ENCODE data around the gene ZNF331.

The ZNF331 gene

DNA sequence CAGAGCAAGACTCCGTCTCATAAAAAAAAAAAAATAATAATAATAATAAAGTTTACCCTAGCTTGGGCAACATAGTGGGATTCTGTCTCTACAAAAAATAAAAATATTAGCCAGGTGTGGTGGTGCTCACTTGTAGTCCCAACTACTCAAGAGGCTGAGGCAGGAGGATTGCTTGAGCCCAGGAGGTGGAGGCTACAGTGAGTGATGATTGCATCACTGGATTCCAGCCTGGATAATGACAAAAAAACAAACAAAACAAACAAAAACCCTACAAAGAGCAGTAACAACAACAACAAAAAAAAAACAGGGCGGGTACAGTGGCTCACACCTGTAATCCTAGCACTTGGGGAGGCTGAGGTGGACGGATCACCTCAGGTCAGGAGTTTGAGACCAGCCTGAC, 45.2 kb downstream of the ZNF331 start:
- TF ChIP-seq POLR2A (IDR thresholded peaks at IDR 0.05; ENCODE audit: low read depth, low read length) (no peak), SPI1 (IDR thresholded peaks at IDR 0.05; ENCODE audit: low read depth, low read length) (no peak), POU2F2 (IDR thresholded peaks at IDR 0.05; ENCODE audit: low read depth, low read length) (no peak), TAF1 (IDR thresholded peaks at IDR 0.05; ENCODE audit: low read depth, low read length) (no peak), PAX5 (IDR thresholded peaks at IDR 0.05; ENCODE audit: insufficient read depth, low read length, severe bottlenecking) (no peak), POLR2AphosphoS5 (IDR thresholded peaks at IDR 0.05; ENCODE audit: low read depth, low read length) (no peak)
- DNase-seq (ENCODE audit: insufficient read length, low spot score): no peak
- FAIRE-seq: no peak

DNA sequence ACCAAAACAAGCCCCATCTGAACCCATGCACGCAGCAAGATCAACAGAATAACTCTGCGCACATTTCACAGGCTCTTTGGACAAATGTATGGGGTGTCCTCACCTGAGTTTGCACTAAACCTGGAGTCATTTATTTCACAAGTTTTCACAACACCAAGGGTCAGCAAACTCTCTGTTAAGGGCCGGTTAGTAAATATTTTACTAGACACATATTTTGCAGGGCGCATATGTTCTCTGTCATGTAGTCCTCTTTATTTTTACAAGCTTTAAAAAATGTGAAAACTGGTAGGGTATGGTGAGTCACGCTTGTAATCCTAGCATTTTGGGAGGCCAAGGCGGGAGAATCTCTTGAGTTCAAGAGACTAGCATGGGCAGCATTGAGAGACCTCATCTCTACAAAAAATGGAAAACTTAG, 48.3 kb downstream of the ZNF331 start:
- TF ChIP-seq POLR2A (IDR thresholded peaks at IDR 0.05; ENCODE audit: low read depth, low read length) (no peak), SPI1 (IDR thresholded peaks at IDR 0.05; ENCODE audit: low read depth, low read length) (no peak), POU2F2 (IDR thresholded peaks at IDR 0.05; ENCODE audit: low read depth, low read length) (no peak), TAF1 (IDR thresholded peaks at IDR 0.05; ENCODE audit: low read depth, low read length) (no peak), POLR2AphosphoS5 (IDR thresholded peaks at IDR 0.05; ENCODE audit: low read depth, low read length) (no peak), PAX5 (IDR thresholded peaks at IDR 0.05; ENCODE audit: insufficient read depth, low read length, severe bottlenecking) (no peak)
- no peak for FAIRE-seq

DNA sequence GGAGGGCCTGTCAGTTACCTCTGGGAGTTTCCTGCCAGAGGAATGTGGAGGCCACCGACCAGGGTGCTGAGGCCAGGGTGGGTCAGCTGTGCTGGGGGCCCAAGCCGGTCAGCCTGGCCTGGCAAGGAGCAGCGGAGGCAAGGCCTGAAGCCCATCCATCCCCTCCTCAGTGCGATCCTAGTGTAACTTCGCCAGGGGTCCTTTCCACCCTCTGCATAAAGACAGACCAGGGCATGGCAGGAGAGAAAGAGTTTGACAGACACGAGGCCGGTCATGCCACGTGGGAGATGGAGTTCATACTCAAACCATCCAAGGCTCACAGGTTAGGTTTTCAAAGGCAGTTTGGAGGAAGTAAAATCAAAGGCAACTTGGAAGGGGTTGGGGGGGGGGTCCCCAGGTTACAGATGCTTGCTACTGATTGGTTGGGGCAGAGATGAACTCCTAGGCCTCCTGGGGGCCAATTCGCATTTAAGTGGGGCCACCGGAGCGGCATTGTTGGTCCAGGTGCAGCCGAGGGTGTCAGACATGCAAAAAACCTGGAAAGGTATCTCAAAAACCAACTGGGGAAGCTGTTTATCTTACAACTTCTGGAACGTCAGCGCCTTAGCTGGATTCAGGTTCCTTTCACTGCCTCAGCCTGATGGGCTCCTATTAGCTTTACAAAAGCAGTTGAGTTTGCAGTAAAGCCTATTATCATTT, 57.0 kb downstream of the ZNF331 start:
- FAIRE-seq (no peak), DNase-seq (ENCODE audit: insufficient read length, low spot score) (no peak)
- no peak for TF ChIP-seq SPI1 (IDR thresholded peaks at IDR 0.05; ENCODE audit: low read depth, low read length)
- no peak for TF ChIP-seq POU2F2 (IDR thresholded peaks at IDR 0.05; ENCODE audit: low read depth, low read length)
- TF ChIP-seq POLR2AphosphoS5 (IDR thresholded peaks at IDR 0.05; ENCODE audit: low read depth, low read length): no peak
- TF ChIP-seq POLR2A (IDR thresholded peaks at IDR 0.05; ENCODE audit: low read depth, low read length): no peak
- TF ChIP-seq TAF1 (IDR thresholded peaks at IDR 0.05; ENCODE audit: low read depth, low read length): no peak
- no peak for TF ChIP-seq PAX5 (IDR thresholded peaks at IDR 0.05; ENCODE audit: insufficient read depth, low read length, severe bottlenecking)

More for the DNA sequence above, 48.3 kb downstream of the ZNF331 start:
- DNase-seq (ENCODE audit: insufficient read length, low spot score): no peak

DNA sequence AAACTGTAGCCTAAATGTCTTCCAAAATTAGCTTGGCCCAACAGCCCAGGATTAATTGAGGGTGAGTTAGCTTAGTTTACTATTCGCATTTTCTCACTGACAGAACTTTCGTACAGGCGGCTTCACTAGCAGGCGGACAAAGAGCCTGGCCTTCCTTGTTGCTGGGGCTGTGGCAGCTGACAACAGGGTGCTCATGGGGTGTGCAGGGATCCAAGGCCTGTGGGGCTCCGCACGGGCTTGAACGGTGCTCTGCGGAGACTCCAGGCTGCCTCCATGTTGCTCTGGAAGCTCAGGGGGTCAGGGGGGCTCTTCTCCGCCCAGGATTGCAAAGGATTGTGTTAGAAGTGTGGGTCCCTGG, 57.5 kb downstream of the ZNF331 start:
- FAIRE-seq: no peak
- TF ChIP-seq TAF1 (IDR thresholded peaks at IDR 0.05; ENCODE audit: low read depth, low read length) (no peak), POU2F2 (IDR thresholded peaks at IDR 0.05; ENCODE audit: low read depth, low read length) (no peak), POLR2AphosphoS5 (IDR thresholded peaks at IDR 0.05; ENCODE audit: low read depth, low read length) (no peak)
- DNase-seq (ENCODE audit: insufficient read length, low spot score): no peak

DNA sequence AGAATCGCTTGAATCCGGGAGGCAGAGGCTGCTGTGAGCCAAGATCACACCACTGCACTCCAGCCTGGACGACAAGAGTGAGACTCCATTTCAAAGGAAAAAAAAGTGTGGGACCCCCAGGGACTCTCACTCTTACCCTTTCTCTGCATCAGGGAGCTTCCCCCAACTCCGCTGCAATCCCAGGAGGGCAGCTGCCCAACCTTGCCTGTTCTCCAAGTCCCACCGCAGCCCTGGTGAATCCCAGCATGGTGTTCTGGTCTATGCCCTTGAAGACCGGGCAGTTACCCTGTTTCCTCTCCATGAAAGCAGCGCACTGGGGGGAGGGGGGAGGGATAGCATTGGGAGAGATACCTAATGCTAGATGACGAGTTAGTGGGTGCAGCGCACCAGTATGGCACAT, 58.1 kb downstream of the ZNF331 start:
- DNase-seq (ENCODE audit: insufficient read length, low spot score): no peak
- no peak for FAIRE-seq
- TF ChIP-seq POLR2AphosphoS5 (IDR thresholded peaks at IDR 0.05; ENCODE audit: low read depth, low read length): no peak
- TF ChIP-seq TAF1 (IDR thresholded peaks at IDR 0.05; ENCODE audit: low read depth, low read length): no peak
- TF ChIP-seq POLR2A (IDR thresholded peaks at IDR 0.05; ENCODE audit: low read depth, low read length): no peak
- no peak for TF ChIP-seq PAX5 (IDR thresholded peaks at IDR 0.05; ENCODE audit: insufficient read depth, low read length, severe bottlenecking)
- TF ChIP-seq SPI1 (IDR thresholded peaks at IDR 0.05; ENCODE audit: low read depth, low read length): no peak
- no peak for TF ChIP-seq POU2F2 (IDR thresholded peaks at IDR 0.05; ENCODE audit: low read depth, low read length)

DNA sequence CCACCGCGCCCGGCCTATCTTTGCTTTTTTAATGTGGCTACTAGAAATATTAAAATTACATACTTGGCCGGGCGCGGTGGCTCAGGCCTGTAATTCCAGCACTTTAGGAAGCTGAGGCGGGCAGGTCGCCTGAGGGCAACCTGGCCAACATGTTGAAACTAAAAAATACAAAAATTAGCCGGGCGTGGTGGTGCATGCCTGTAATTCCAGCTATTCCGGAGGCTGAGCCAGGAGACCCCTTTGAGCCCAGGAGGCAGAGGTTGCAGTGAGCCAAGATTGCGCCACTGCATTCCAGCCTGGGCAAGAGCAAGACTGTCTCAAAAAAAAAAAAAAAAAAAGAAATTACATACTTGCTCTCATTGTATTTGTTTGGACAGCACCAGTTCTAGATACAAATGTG, 59.1 kb downstream of the ZNF331 start:
- DNase-seq (ENCODE audit: insufficient read length, low spot score) (no peak), FAIRE-seq (no peak)
- TF ChIP-seq SPI1 (IDR thresholded peaks at IDR 0.05; ENCODE audit: low read depth, low read length) (no peak), POLR2AphosphoS5 (IDR thresholded peaks at IDR 0.05; ENCODE audit: low read depth, low read length) (no peak), PAX5 (IDR thresholded peaks at IDR 0.05; ENCODE audit: insufficient read depth, low read length, severe bottlenecking) (no peak), POLR2A (IDR thresholded peaks at IDR 0.05; ENCODE audit: low read depth, low read length) (no peak), TAF1 (IDR thresholded peaks at IDR 0.05; ENCODE audit: low read depth, low read length) (no peak), POU2F2 (IDR thresholded peaks at IDR 0.05; ENCODE audit: low read depth, low read length) (no peak)

DNA sequence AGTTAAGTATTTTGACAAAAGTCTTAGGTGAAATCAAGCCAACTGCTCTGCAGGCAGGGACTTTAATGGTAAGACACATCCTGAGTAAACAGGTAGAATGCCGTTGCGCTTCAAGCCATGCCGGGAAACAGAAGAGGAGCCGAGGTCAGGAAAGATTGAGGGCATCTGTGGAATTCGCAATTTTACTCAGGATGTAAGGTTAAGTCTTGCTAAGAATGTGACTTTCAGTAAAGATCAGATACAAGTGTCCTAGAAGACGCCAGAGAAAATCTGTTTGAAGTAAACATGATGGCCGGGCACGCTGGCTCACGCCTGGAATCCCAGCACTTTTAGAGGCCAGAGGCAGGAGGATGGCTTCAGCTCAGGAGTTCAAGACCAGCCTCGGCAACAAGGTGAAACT, 60.4 kb downstream of the ZNF331 start:
- no peak for TF ChIP-seq POLR2A (IDR thresholded peaks at IDR 0.05; ENCODE audit: low read depth, low read length)
- no peak for TF ChIP-seq SPI1 (IDR thresholded peaks at IDR 0.05; ENCODE audit: low read depth, low read length)
- TF ChIP-seq TAF1 (IDR thresholded peaks at IDR 0.05; ENCODE audit: low read depth, low read length): no peak
- no peak for TF ChIP-seq POU2F2 (IDR thresholded peaks at IDR 0.05; ENCODE audit: low read depth, low read length)
- TF ChIP-seq POLR2AphosphoS5 (IDR thresholded peaks at IDR 0.05; ENCODE audit: low read depth, low read length): no peak
- no peak for TF ChIP-seq PAX5 (IDR thresholded peaks at IDR 0.05; ENCODE audit: insufficient read depth, low read length, severe bottlenecking)
- FAIRE-seq (no peak), DNase-seq (ENCODE audit: insufficient read length, low spot score) (no peak)

DNA sequence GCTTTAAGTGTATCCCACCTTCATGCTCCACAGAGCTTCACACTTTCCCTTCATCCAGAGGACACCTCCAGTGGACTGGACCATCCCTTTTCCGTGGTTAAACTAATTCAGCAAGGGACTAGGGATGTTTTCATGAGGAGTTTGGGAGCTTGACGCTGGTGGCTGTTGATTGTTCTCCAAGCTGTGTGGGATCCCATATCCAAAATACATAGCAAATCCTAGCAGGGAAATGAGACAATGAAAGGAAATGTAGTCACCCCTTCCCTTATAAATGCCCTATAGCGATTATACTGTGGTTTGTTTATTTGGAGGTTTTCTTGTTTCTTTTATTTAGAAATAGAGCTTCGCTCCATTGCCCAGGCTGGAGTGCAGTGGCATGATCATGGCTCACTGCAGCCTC, 62.3 kb downstream of the ZNF331 start:
- TF ChIP-seq POU2F2 (IDR thresholded peaks at IDR 0.05; ENCODE audit: low read depth, low read length) (no peak), POLR2A (IDR thresholded peaks at IDR 0.05; ENCODE audit: low read depth, low read length) (no peak), SPI1 (IDR thresholded peaks at IDR 0.05; ENCODE audit: low read depth, low read length) (no peak), POLR2AphosphoS5 (IDR thresholded peaks at IDR 0.05; ENCODE audit: low read depth, low read length) (no peak), TAF1 (IDR thresholded peaks at IDR 0.05; ENCODE audit: low read depth, low read length) (no peak)
- no peak for DNase-seq (ENCODE audit: insufficient read length, low spot score)
- FAIRE-seq: no peak

DNA sequence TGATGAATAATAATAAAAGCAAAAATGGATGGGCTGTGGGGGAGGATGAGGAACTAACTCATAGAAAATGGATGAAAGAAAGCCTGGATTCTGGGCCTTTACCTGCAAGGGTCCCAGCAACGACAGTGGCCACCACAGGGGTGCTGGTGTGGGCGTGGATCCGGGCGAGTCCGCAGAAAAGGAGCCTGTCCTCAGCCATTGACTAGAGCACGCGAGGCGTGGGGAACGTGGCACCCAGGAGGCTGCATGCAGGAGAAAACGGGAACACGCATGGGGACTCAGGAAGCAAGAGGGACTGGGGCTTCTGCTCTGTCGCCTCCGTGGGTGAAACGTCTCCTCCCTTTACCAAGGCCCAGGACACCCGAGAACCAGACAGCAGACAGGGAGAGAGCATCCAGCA, 68.1 kb downstream of the ZNF331 start:
- TF ChIP-seq TAF1 (IDR thresholded peaks at IDR 0.05; ENCODE audit: low read depth, low read length) (no peak), POLR2AphosphoS5 (IDR thresholded peaks at IDR 0.05; ENCODE audit: low read depth, low read length) (no peak), POLR2A (IDR thresholded peaks at IDR 0.05; ENCODE audit: low read depth, low read length) (no peak), POU2F2 (IDR thresholded peaks at IDR 0.05; ENCODE audit: low read depth, low read length) (no peak), SPI1 (IDR thresholded peaks at IDR 0.05; ENCODE audit: low read depth, low read length) (no peak), PAX5 (IDR thresholded peaks at IDR 0.05; ENCODE audit: insufficient read depth, low read length, severe bottlenecking) (no peak)
- DNase-seq (ENCODE audit: insufficient read length, low spot score): no peak
- no peak for FAIRE-seq

DNA sequence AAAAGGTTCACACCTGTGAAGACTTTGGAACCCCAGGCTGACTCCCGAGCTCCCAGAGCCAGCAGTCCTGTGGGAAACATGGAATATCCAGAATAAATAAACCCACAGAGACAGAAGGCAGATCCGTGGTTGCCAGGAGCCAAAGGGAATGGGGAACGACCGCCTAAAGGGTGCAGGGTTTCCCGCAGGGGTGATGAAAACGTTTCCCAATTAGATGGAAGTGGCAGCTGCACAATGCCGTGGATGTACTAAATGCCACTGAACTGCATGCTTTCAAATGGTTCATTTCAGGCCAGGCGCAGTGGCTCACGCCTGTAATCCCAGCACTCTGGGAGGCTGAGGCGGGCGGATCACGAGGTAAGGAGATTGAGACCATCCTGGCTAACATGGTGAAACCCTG, 70.4 kb downstream of the ZNF331 start:
- DNase-seq (ENCODE audit: insufficient read length, low spot score): no peak
- no peak for FAIRE-seq
- TF ChIP-seq POLR2A (IDR thresholded peaks at IDR 0.05; ENCODE audit: low read depth, low read length): no peak
- no peak for TF ChIP-seq POLR2AphosphoS5 (IDR thresholded peaks at IDR 0.05; ENCODE audit: low read depth, low read length)
- no peak for TF ChIP-seq SPI1 (IDR thresholded peaks at IDR 0.05; ENCODE audit: low read depth, low read length)
- no peak for TF ChIP-seq PAX5 (IDR thresholded peaks at IDR 0.05; ENCODE audit: insufficient read depth, low read length, severe bottlenecking)
- no peak for TF ChIP-seq POU2F2 (IDR thresholded peaks at IDR 0.05; ENCODE audit: low read depth, low read length)
- TF ChIP-seq TAF1 (IDR thresholded peaks at IDR 0.05; ENCODE audit: low read depth, low read length): no peak
